H54 (cell line): ENCODE measurements around the gene NETO2.
"Not testable (repeated sequence)": the region's sequence is repeated elsewhere in the genome, so short reads cannot be mapped to it uniquely, and the experiment has no call there.

ENCODE experiments used
- DNase-seq: peaks from one replicate; pipeline ENCODE4 v3.0.0; 2011; ENCODE audit warnings: low spot score, mixed read lengths; ENCODE audit not compliant: insufficient read length
- FAIRE-seq: peaks from 3 replicates; lab custom pipeline; 2011; peaks lifted over from hg19 to GRCh38; lab: Jason Lieb, UNC
- POLR2A ChIP-seq: IDR thresholded peaks from 2 replicates; pipeline ENCODE4 v1.6.1; 2011; ENCODE audit warnings: low read depth, mild to moderate bottlenecking, low read length

The NETO2 gene

DNA sequence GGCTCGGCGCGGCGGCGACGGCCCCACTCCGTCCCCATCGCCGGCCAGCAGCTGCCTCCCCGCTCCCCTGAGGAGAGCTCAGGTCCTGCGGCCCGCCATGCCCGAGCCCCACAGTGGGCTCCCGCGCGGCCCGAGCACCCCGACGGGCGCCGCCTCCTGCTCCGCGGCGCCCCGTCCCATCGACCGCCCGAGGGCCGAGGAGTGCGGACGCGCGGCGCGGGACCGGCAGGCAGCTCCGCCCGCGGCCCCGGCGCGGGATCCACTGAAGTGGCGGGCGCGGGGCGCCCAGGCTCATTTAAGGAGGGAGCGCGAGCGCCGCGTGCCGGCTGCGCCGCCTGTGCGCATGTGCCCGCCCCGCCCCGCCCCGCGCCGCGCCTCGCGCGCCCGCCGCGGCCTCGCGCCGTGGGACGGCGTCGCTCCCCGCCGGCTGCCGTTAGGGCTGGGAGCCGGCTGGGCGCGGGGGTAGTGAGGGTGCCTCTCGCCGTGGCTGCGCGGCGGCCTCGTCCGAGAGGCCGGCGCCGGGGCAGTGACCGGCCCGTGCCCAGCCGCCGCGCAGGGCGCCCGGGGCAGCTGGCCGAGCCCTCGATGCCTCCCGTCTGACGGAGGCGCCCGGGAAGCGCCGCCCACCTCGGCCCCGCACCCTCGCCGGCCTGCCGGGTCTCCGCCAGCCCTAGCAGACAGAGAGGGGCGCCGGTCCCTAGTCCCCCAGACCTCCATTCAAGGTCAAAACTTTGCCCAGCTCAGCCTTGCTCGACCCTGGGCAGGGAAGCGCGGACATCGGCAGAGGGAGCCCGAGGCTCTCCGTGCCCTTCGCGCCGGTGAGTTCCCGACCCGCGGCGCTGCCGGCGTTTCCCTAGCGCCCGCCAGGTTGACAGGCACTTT, at the start of gene NETO2:
TSS of gene NETO2 (minus strand) at position 269 of the 882 bp plus-strand sequence. CDS start 333 bp downstream, outside the sequence.
- FAIRE-seq (no peak), DNase-seq (no peak)
- peak; percentile 37; the same call in 1 of the 2 replicates for TF ChIP-seq POLR2A

DNA sequence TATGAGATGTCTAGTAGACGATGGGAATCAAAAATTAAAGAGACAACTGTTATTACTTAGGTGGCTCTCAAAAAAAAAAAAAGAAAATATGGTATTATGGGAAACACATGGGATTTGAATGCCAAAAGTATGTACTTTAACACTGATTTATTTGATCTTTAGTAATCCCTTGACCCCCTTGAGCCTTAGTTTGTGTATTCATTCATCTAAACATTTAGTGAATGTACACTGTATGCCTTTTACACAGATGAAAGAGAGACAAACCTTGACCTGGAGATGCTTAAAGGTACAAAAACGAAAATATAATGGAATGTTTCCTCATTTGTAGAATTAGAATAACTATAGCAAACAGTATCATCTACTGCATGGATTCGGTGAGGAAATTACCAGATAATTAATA, 38.6 kb upstream of the NETO2 start:
- FAIRE-seq (no peak), DNase-seq (no peak)
- no peak for TF ChIP-seq POLR2A

- not testable (repeated sequence) for DNase-seq, FAIRE-seq
Observed at GRCh38 chr16:47181066-47181465, 37.3 kb upstream of the NETO2 start.

- FAIRE-seq (no peak), DNase-seq (no peak)
- TF ChIP-seq POLR2A = no peak
Observed at GRCh38 chr16:47180073-47180472, 36.3 kb upstream of the NETO2 start.

DNA sequence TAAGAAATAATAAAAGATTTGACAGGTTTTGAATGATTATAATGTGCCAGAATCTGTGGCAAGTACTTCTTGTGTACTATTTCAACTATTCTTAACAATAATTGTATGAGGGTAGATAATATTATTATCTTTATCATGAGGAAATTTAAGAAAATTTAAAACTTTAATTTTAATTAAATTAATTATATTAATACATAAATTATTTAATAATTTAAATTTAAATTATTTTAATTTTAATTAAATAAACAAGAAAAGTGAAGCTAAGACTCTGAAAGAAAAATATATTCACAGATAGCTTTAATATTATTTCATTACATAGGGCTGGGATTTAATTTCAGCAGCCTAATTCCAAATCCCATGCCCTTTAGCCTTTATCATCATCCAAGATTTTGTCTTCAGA, 31.4 kb upstream of the NETO2 start:
- no peak for TF ChIP-seq POLR2A
- no peak for DNase-seq
- no peak for FAIRE-seq

- FAIRE-seq (no peak), DNase-seq (no peak)
- TF ChIP-seq POLR2A = no peak
Observed at GRCh38 chr16:47162670-47163420, 19.1 kb upstream of the NETO2 start.

GRCh38 chr16:47161464-47161863, 17.7 kb upstream of the NETO2 start:
- DNase-seq = no peak
- TF ChIP-seq POLR2A = no peak
- no peak for FAIRE-seq

DNA sequence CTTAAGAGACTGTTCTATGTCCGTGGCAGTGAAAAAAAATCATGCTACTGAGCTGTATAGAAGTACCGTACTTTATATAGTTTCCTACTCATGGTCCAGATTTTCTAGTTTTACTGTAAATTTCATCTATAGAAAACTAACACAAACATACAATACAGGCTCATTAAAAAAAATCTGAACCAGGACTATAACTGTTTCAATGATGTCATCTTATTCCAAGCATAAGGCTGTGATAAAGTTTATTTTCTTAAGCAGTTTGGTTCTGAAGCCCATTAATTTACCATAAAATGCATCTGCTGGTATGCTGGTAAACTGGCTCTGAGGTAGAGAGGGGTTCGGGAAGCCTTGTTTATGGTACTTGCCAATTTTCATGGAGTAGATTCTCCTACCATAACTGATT, 16.7 kb upstream of the NETO2 start:
- DNase-seq (no peak), FAIRE-seq (no peak)
- TF ChIP-seq POLR2A = no peak

GRCh38 chr16:47158992-47159391, 15.2 kb upstream of the NETO2 start:
- TF ChIP-seq POLR2A = no peak
- FAIRE-seq = no peak
- DNase-seq = no peak

DNA sequence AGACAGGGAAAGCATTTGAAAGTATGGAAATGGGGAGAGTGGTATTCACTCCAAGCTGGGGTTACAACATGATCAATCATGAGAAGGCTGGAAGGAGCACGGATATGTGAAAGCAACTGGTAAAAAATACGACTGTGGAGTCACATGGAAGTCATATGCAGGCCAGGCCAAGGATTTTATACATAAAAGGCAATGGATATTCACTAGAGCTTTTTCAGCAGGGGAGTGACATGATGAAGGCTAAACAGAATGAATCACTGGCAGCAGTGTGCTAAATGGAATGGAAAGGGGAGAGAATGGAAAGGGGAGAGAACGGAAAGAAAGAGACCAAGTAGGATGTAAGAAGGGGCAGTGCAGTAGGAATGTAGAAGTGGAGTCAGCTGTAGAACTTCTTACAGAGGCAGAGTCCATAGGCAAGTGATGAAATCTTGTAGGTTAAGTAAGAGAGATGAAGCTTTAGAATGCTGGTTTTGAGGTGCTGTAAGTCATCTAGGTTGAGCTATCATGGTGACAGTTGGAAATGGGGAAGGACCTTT, 13.0 kb upstream of the NETO2 start:
- TF ChIP-seq POLR2A = no peak
- FAIRE-seq (no peak), DNase-seq (no peak)

DNA sequence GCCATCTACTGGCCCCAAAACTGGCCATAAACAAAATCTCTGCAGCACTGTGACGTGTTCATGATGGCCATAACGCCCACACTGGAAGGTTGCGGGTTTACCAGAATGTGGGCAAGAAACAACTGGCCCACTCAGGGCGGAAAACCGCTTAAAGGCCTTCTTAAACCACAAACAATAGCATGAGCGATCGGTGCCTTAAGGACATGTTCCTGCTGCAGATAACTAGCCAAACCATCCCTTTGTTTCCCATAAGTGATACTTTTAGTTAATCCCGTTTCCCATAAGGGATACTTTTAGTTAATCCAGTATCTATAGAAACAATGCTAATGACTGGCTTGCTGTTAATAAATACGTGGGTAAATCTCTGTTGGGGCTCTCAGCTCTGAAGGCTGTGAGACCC, 8.8 kb upstream of the NETO2 start:
- DNase-seq, FAIRE-seq: not testable (repeated sequence)

DNA sequence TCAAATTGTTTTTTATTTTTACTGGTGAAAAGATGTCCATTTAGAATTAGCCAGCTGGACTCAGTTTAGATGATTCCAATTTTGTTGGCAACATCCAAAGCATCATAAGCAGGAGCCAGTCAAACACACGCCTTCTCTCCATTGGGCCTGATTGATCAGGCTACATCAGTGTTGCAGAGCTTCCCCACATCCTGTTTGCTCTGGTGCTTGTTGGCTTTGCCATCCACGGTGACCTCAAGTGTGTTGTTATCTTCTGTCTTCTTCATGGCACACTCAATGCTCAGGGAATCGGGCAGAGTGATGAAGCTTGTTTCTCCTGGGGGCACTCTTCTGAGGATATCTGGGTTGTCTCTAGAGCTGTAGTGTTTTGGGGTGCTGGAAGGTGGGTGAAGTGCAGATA, 6.3 kb upstream of the NETO2 start:
- no peak for TF ChIP-seq POLR2A
- no peak for FAIRE-seq
- DNase-seq = no peak

DNA sequence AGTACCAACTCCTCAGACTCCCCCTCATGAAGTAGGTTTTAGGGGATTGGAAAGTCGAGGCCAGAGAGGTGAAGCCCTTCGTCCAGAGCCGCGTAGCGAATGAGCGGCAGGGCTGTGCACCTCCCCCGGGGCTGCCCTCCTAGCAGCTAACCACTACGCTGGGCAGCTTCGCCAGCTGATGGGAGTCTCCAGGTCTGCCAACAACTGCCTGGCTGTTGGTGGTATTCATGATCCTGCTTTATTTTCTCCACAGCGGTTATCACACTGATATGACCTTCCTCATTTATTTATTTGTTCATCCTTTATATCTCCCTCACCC, 773 bp upstream of the NETO2 start:
- FAIRE-seq = no peak
- no peak for TF ChIP-seq POLR2A
- DNase-seq = no peak
